Measurements from ENCODE around the gene FLG2. TPM values are rescaled to one million over a fixed set of nuclear protein-coding genes. Genes with fewer than 3 reads are reported as not detected.

Gene FLG2
- total RNA-seq, 3 donors from 2014 or later = not detected

GRCh38 chr1:152343006-152343405 lies 16.8 kb downstream of the FLG2 start:
- H3K4me1 ChIP-seq (ENCODE audit: low read depth) = no peaks in the 10 kb centered on the region
- no peak for DNase-seq
- intact Hi-C loops (cut with DNase I, micrococcal nuclease) = no loop called here

GRCh38 chr1:152335399-152335798 lies 24.4 kb downstream of the FLG2 start:
- no peak for TF ChIP-seq CTCF (IDR thresholded peaks at IDR 0.05)
- intact Hi-C loops (cut with DNase I, micrococcal nuclease) = no loop called here
- H3K36me3 ChIP-seq (ENCODE audit: low read depth) = no peaks in the 10 kb centered on the region
- H3K4me1 ChIP-seq (ENCODE audit: low read depth) = no peaks in the 10 kb centered on the region
- ATAC-seq (no peak), DNase-seq (no peak)
- H3K9me3 ChIP-seq = no peaks in the 10 kb centered on the region
- H3K4me3 ChIP-seq = no peak overlapping the region

More at GRCh38 chr1:152343006-152343405, 16.8 kb downstream of the FLG2 start:
- Histone ChIP-seq H3K9me3 (no peaks in the 10 kb centered on the region), H3K36me3 (ENCODE audit: low read depth) (no peaks in the 10 kb centered on the region), H3K4me3 (no peak overlapping the region)
- TF ChIP-seq CTCF (IDR thresholded peaks at IDR 0.05) = no peak
- no peak for ATAC-seq

- Histone ChIP-seq H3K4me3 (no peak overlapping the region), H3K36me3 (ENCODE audit: low read depth) (no peaks in the 10 kb centered on the region), H3K9me3 (no peaks in the 10 kb centered on the region), H3K4me1 (ENCODE audit: low read depth) (no peaks in the 10 kb centered on the region)
- no peak for ATAC-seq
- no peak for DNase-seq
- no peak for TF ChIP-seq CTCF (IDR thresholded peaks at IDR 0.05)
- intact Hi-C loops (cut with DNase I, micrococcal nuclease) = no loop called here
Measured at GRCh38 chr1:152328801-152329391, 30.9 kb downstream of the FLG2 start.

GRCh38 chr1:152325111-152325510 lies 34.7 kb downstream of the FLG2 start, which contains the start of gene FLG:
FLG (minus strand) TSS chr1:152325239; CDS start chr1:152315456, 9,783 bp downstream.
- Histone ChIP-seq H3K4me1 (ENCODE audit: low read depth) (no peaks in the 10 kb centered on the region), H3K9me3 (no peaks in the 10 kb centered on the region), H3K36me3 (ENCODE audit: low read depth) (no peaks in the 10 kb centered on the region), H3K4me3 (no peak within 1 kb of the TSS)
- ATAC-seq = no peak
- no peak for TF ChIP-seq CTCF (IDR thresholded peaks at IDR 0.05)
- no peak for DNase-seq
- intact Hi-C loops (cut with DNase I, micrococcal nuclease) = no loop called here

DNA sequence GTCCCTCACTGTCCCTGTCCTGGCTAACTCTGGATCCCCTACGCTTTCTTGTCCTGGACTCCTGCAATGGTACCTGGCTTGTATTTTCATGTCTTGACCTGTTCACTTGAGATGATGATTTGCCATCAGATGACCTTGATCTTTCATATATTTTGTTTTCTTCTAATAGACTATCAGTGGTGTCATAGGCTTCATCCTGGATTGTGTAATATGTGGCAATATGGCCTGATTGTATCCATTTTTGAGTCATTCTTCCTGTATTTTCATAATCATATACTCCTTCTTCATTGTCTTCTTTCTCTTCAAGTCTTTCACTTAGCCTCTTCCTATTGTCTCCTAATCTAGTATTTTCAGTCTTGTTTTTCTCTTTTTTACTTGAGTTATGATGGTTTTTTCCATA lies 45.8 kb downstream of the FLG2 start:
- no peak for ATAC-seq
- Histone ChIP-seq H3K9me3 (peaks cover 2% of the 10 kb centered on the region), H3K36me3 (ENCODE audit: low read depth) (no peaks in the 10 kb centered on the region), H3K4me1 (ENCODE audit: low read depth) (no peaks in the 10 kb centered on the region), H3K4me3 (no peak overlapping the region)
- intact Hi-C loops (cut with DNase I, micrococcal nuclease) = no loop called here
- TF ChIP-seq CTCF (IDR thresholded peaks at IDR 0.05) = no peak
- no peak for DNase-seq

Measured in mucosa of descending colon (tissue), 3 donors.